Small intestine (tissue), 16 donors: Measurements from ENCODE around the gene HSD11B1. TPM values are rescaled to one million over a fixed set of nuclear protein-coding genes. Genes with fewer than 3 reads are reported as not detected.

Experiments used
- DNase-seq, 2 donors: peaks; one replicate each; pipeline versions ENCODE4 v3.0.0 to v3.0.0-alpha.2; 2013
- FAIRE-seq: peaks from 2 replicates; lab custom pipeline; 2012; peaks lifted over from hg19 to GRCh38; lab: Jason Lieb, UNC
- H3K27ac ChIP-seq, 3 donors: one replicate each; pipeline ENCODE4 v1.5.1; 2013; ENCODE audit warnings: low read length in 2 of 3, mild to moderate bottlenecking in 2 of 3, control low read depth in 1 of 3, inconsistent platforms in 1 of 3, low read depth in 1 of 3, moderate library complexity in 1 of 3
- H3K27me3 ChIP-seq, 3 donors: one replicate each; pipeline ENCODE4 v1.6.1; 2013; ENCODE audit warnings: low read length in 3 of 3, inconsistent platforms in 1 of 3; ENCODE audit not compliant: control insufficient read depth in 3 of 3, insufficient read depth in 3 of 3
- H3K36me3 ChIP-seq, 3 donors: one replicate each; pipeline ENCODE4 v1.6.1; 2013; ENCODE audit warnings: low read length in 3 of 3, inconsistent platforms in 1 of 3, low read depth in 1 of 3, mild to moderate bottlenecking in 1 of 3, moderate library complexity in 1 of 3; ENCODE audit not compliant: control insufficient read depth in 3 of 3, insufficient read depth in 2 of 3
- H3K4me1 ChIP-seq, 3 donors: one replicate each; pipeline ENCODE4 v1.6.1; 2013; ENCODE audit warnings: low read length in 2 of 3, inconsistent platforms in 1 of 3, low read depth in 1 of 3, mild to moderate bottlenecking in 1 of 3, moderate library complexity in 1 of 3; ENCODE audit not compliant: control insufficient read depth in 3 of 3, insufficient read depth in 2 of 3
- H3K4me3 ChIP-seq, 3 donors: one replicate each; pipeline ENCODE4 v1.5.1; 2013; ENCODE audit warnings: low read length in 3 of 3, control low read depth in 1 of 3, inconsistent platforms in 1 of 3, low read depth in 1 of 3, mild to moderate bottlenecking in 1 of 3, moderate library complexity in 1 of 3
- H3K9me3 ChIP-seq, 2 donors: one replicate each; pipeline ENCODE4 v1.6.1; 2013; ENCODE audit warnings: low read depth in 1 of 2, low read length in 1 of 2; ENCODE audit not compliant: control insufficient read depth in 2 of 2, insufficient read depth in 1 of 2
- WGBS, 3 donors: extraction: QIAGEN DNeasy Blood & Tissue Kit; methylation state at CpG; one replicate each; pipeline ENCODE4 v1.1.7; 2013; 5-methylcytosine and 5-hydroxymethylcytosine counted together
- long read RNA-seq, 10 donors: transcript quantifications; one replicate each; lab custom pipeline, GENCODE V29; 2026
- polyA plus RNA-seq, 4 donors: library from polyadenylated mRNA; stranded (reverse) in 3 of 4; unstranded in 1 of 4; fragments of 200-250 nt in 3 of 4; fragments of 120-200 nt in 1 of 4; gene quantifications; one replicate each; pipeline versions ENCODE4 v1.2.1 to v1.2.3, GENCODE V29; 2013
- donor health status: healthy with polysubstance abuse.
- donor health status: control.
- donor health status: control.
- donor health status: Bipolar disorder and iron deficiency.
- donor health status: healthy.

HSD11B1 gene
- polyA plus RNA-seq: 1 to 10 TPM in 2 of 4 donors, not detected in 2; 1.6 to 3.8 TPM
- long read RNA-seq, donor 1: 0 reads
- long read RNA-seq, donor 2: 0 reads
- long read RNA-seq, donor 3: 0 reads
- long read RNA-seq, donor 4: 0 reads
- long read RNA-seq, donor 5: 0 reads
- long read RNA-seq, donor 6: 0 reads
- long read RNA-seq, donor 7: 0 reads
- long read RNA-seq, donor 8: 0 reads
- long read RNA-seq, donor 9: 0 reads
- long read RNA-seq, donor 10: 0 reads

GRCh38 chr1:209704584-209704983, at the start of gene HSD11B1:
HSD11B1 (plus strand) TSS chr1:209704846; CDS start chr1:209704943, 97 bp downstream.
- FAIRE-seq (no peak), DNase-seq (no peak)
- WGBS, 3 donors: 65 to 91% (median 87%) methylated on average over 6 of the region's 6 CpGs
- H3K27me3 ChIP-seq: no peaks in the 10 kb centered on the region
- no peaks in the 10 kb centered on the region for H3K9me3 ChIP-seq
- no peak within 1 kb of the TSS for H3K4me3 ChIP-seq
- H3K27ac ChIP-seq: no peak within 1 kb of the TSS
- H3K36me3 ChIP-seq: no peaks in the 10 kb centered on the region
- no peaks in the 10 kb centered on the region for H3K4me1 ChIP-seq

GRCh38 chr1:209655411-209656231, 49.0 kb upstream of the HSD11B1 start:
- Histone ChIP-seq H3K27me3 (no peaks in the 10 kb centered on the region), H3K36me3 (peaks cover 0 to under 1% (median 0%) of the 10 kb centered on the region in 3 donors), H3K27ac (peak overlapping the region; percentile 32 to 99 (median 54)), H3K9me3 (no peaks in the 10 kb centered on the region), H3K4me1 (peaks cover 14 to 75% (median 19%) of the 10 kb centered on the region in 3 donors), H3K4me3 (no peak overlapping the region)
- FAIRE-seq (no peak), DNase-seq (peak; percentile 71 to 80)
- 46 to 72% (median 60%) methylated on average over 9 of the region's 9 CpGs for WGBS, 3 donors

GRCh38 chr1:209657140-209657879, 47.3 kb upstream of the HSD11B1 start:
- peak overlapping the region in 2 of 3 donors; percentile 12 to 70 for H3K27ac ChIP-seq
- H3K36me3 ChIP-seq: no peaks in the 10 kb centered on the region
- 60 to 73% (median 72%) methylated on average over 9 of the region's 9 CpGs for WGBS, 3 donors
- DNase-seq: peak in 1 of 2 donors; percentile 48
- H3K27me3 ChIP-seq: no peaks in the 10 kb centered on the region
- no peak overlapping the region for H3K4me3 ChIP-seq
- no peak for FAIRE-seq
- H3K4me1 ChIP-seq: peaks cover 13 to 68% (median 15%) of the 10 kb centered on the region in 3 donors
- H3K9me3 ChIP-seq: no peaks in the 10 kb centered on the region

DNA sequence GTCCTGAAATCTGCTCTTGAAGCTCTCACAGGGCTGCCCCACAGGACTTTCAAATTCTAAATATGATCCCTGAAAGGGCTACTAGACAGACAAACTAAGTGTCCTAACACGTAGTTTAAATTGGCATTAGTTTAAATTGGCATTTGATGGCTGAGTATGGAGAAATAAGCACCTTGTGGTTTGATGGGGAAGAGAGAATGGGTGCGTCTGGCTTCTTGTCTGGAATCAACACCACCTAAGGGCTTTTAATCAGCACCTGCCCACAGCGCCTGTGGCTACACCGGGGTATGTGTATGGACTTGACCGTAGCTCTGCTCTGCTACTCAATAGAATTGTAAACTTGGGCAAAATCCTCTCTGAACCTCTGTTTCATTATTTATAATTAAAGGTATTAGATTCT, 46.7 kb upstream of the HSD11B1 start:
- H3K27ac ChIP-seq: peak overlapping the region in 1 of 3 donors; percentile 70
- 53 to 75% (median 74%) methylated on average over 5 of the region's 5 CpGs for WGBS, 3 donors
- no peaks in the 10 kb centered on the region for H3K9me3 ChIP-seq
- H3K4me1 ChIP-seq: peaks cover 15 to 74% (median 18%) of the 10 kb centered on the region in 3 donors
- H3K36me3 ChIP-seq: no peaks in the 10 kb centered on the region
- H3K27me3 ChIP-seq: no peaks in the 10 kb centered on the region
- no peak for DNase-seq
- H3K4me3 ChIP-seq: no peak overlapping the region
- FAIRE-seq: no peak

DNA sequence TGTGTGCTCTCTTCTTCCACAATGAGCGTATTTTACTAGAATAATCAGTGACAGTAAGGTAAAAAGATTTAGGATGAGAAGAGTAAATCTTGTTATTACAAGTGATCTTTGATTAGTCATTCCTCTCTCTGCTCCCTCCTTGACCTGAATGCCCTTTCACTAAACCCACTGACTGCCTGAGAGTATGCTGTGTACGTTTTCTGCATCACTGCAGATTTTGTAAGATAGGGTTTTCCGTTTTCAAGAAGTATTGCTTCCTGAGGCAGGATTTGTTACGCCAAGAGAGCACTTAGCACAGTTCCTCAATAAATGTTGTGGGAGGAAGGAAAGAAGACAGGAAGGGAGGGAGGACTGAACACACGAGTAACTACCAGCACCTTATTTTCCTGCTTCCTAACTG, 44.7 kb upstream of the HSD11B1 start:
- Histone ChIP-seq H3K27ac (no peak overlapping the region), H3K36me3 (no peaks in the 10 kb centered on the region), H3K4me3 (no peak overlapping the region), H3K9me3 (no peaks in the 10 kb centered on the region), H3K4me1 (peaks cover 13 to 57% (median 14%) of the 10 kb centered on the region in 3 donors), H3K27me3 (no peaks in the 10 kb centered on the region)
- 31 to 46% (median 36%) methylated on average over 5 of the region's 5 CpGs for WGBS, 3 donors
- FAIRE-seq (no peak), DNase-seq (no peak)

DNA sequence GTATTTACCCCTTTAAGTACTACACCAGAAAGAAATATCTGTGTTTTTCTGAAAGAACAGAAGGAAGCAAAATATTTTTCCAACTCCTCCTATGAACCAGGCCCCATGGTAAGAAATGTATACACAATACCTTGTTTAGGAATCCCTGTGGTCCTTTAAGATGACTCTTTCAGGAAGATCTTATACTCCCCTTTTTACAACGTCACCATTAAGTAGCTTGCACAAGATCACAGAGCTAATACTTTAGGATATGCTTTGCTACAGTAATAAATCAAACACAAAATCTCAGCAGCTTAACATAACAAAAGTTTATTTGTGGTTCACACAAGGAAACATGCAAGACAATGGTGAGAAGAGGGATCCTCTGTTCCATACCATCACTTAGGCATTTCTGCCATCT, 43.6 kb upstream of the HSD11B1 start:
- Histone ChIP-seq H3K36me3 (no peaks in the 10 kb centered on the region), H3K4me3 (no peak overlapping the region)
- 27 to 50% (median 38%) methylated on average over 1 of the region's 1 CpG for WGBS, 3 donors

GRCh38 chr1:209662879-209663327, 41.7 kb upstream of the HSD11B1 start:
- FAIRE-seq (no peak), DNase-seq (peak in 1 of 2 donors; percentile 68)
- Histone ChIP-seq H3K4me1 (peaks cover 7 to 34% (median 12%) of the 10 kb centered on the region in 3 donors), H3K27ac (no peak overlapping the region), H3K4me3 (no peak overlapping the region), H3K36me3 (no peaks in the 10 kb centered on the region), H3K9me3 (no peaks in the 10 kb centered on the region), H3K27me3 (no peaks in the 10 kb centered on the region)
- 11 to 69% (median 32%) methylated on average over 3 of the region's 3 CpGs for WGBS, 3 donors

More for the DNA sequence above, 43.6 kb upstream of the HSD11B1 start:
- FAIRE-seq (no peak), DNase-seq (no peak)
- Histone ChIP-seq H3K9me3 (no peaks in the 10 kb centered on the region), H3K4me1 (peaks cover 9 to 45% (median 14%) of the 10 kb centered on the region in 3 donors), H3K27me3 (no peaks in the 10 kb centered on the region), H3K27ac (no peak overlapping the region)

DNA sequence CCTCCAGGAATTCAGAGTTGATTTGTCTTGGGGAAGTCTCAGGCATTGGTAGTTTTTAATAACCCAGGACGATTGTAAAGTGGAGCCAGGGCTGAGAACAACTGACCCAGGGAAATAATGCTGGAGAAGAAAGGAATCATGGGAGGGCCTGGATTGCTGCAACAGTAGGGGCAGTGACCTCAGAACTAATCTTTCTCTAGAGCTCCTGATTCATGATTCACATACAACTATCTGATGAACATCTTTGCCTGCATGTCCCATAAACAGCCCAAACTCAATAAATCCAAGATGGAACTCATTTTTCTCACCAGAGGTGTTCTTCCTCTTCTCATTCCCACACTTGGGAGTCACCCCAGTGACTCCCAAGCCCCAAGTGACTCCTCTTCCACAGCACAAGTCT, 37.5 kb upstream of the HSD11B1 start:
- H3K4me3 ChIP-seq: no peak overlapping the region
- no peaks in the 10 kb centered on the region for H3K36me3 ChIP-seq
- peak in 1 of 2 donors; percentile 51 for DNase-seq
- no peak for FAIRE-seq
- no peaks in the 10 kb centered on the region for H3K27me3 ChIP-seq
- H3K9me3 ChIP-seq: peaks cover 0 to 5% of the 10 kb centered on the region in 2 donors
- WGBS, 3 donors: 83 to 87% (median 84%) methylated on average over 1 of the region's 1 CpG
- H3K27ac ChIP-seq: peak overlapping the region in 1 of 3 donors; percentile 6
- peaks cover 4 to 15% (median 7%) of the 10 kb centered on the region in 3 donors for H3K4me1 ChIP-seq
